BE2C (cell line): Measurements from ENCODE around the gene XRCC4.

Experiments
- DNase-seq: peaks from one replicate; pipeline ENCODE4 v3.0.0-alpha.2; 2020
- H3K27me3 ChIP-seq: fragments of 250-450 bp; sonication (Bioruptor Pico); 2 replicates; pipeline ENCODE4 v1.5.1; 2020; ENCODE audit warnings: mild to moderate bottlenecking
- H3K36me3 ChIP-seq: fragments of 250-450 bp; sonication (Bioruptor Pico); 2 replicates; pipeline ENCODE4 v1.5.1; 2020; ENCODE audit warnings: mild to moderate bottlenecking
- H3K4me1 ChIP-seq: fragments of 250-450 bp; sonication (Bioruptor Pico); 2 replicates; pipeline ENCODE4 v1.5.1; 2020
- H3K4me3 ChIP-seq: 2 replicates; pipeline ENCODE4 v1.5.1; 2011; ENCODE audit warnings: low read depth, low read length
- H3K9me3 ChIP-seq: fragments of 250-450 bp; sonication (Bioruptor Pico); 2 replicates; pipeline ENCODE4 v1.5.1; 2020
- CTCF ChIP-seq: IDR thresholded peaks from 2 replicates; pipeline ENCODE4 v1.5.1; 2012; ENCODE audit warnings: mild to moderate bottlenecking, low read depth, low read length

The XRCC4 gene

GRCh38 chr5:83342465-83342864 is 265.1 kb downstream of the XRCC4 start:
- H3K36me3 ChIP-seq: no peaks in the 10 kb centered on the region
- DNase-seq: no peak
- H3K4me1 ChIP-seq: no peaks in the 10 kb centered on the region
- H3K4me3 ChIP-seq: no peak overlapping the region
- TF ChIP-seq CTCF: no peak
- no peaks in the 10 kb centered on the region for H3K27me3 ChIP-seq
- H3K9me3 ChIP-seq: no peaks in the 10 kb centered on the region; the same call in 1 of the 2 replicates

GRCh38 chr5:83343299-83343698 is 266.0 kb downstream of the XRCC4 start:
- Histone ChIP-seq H3K4me1 (no peaks in the 10 kb centered on the region), H3K36me3 (no peaks in the 10 kb centered on the region), H3K9me3 (no peaks in the 10 kb centered on the region; the same call in 1 of the 2 replicates), H3K4me3 (no peak overlapping the region), H3K27me3 (no peaks in the 10 kb centered on the region)
- TF ChIP-seq CTCF: no peak
- DNase-seq: no peak

GRCh38 chr5:83345423-83345822 is 268.1 kb downstream of the XRCC4 start:
- TF ChIP-seq CTCF: no peak
- no peaks in the 10 kb centered on the region for H3K27me3 ChIP-seq
- no peak for DNase-seq
- H3K4me1 ChIP-seq: no peaks in the 10 kb centered on the region
- H3K9me3 ChIP-seq: no peaks in the 10 kb centered on the region
- no peaks in the 10 kb centered on the region for H3K36me3 ChIP-seq
- no peak overlapping the region for H3K4me3 ChIP-seq

GRCh38 chr5:83348281-83348780 is 271.0 kb downstream of the XRCC4 start:
- no peak for TF ChIP-seq CTCF

GRCh38 chr5:83353231-83353630 is 275.9 kb downstream of the XRCC4 start:
- H3K27me3 ChIP-seq: no peaks in the 10 kb centered on the region
- no peaks in the 10 kb centered on the region for H3K4me1 ChIP-seq
- no peaks in the 10 kb centered on the region for H3K36me3 ChIP-seq
- no peak for DNase-seq
- H3K4me3 ChIP-seq: no peak overlapping the region
- H3K9me3 ChIP-seq: no peaks in the 10 kb centered on the region
- TF ChIP-seq CTCF: no peak

More at GRCh38 chr5:83348281-83348780, 271.0 kb downstream of the XRCC4 start:
- Histone ChIP-seq H3K36me3 (no peaks in the 10 kb centered on the region), H3K4me3 (no peak overlapping the region), H3K27me3 (no peaks in the 10 kb centered on the region), H3K9me3 (no peaks in the 10 kb centered on the region), H3K4me1 (no peaks in the 10 kb centered on the region)
- no peak for DNase-seq

GRCh38 chr5:83353774-83354173 is 276.4 kb downstream of the XRCC4 start:
- H3K4me1 ChIP-seq: no peaks in the 10 kb centered on the region
- DNase-seq: no peak
- TF ChIP-seq CTCF: no peak

More at GRCh38 chr5:83353774-83354173, 276.4 kb downstream of the XRCC4 start:
- Histone ChIP-seq H3K27me3 (no peaks in the 10 kb centered on the region), H3K36me3 (no peaks in the 10 kb centered on the region), H3K4me3 (no peak overlapping the region), H3K9me3 (no peaks in the 10 kb centered on the region)
